Lower leg skin (tissue), 4 donors: Measurements from ENCODE around the gene ST3GAL6. TPM values are rescaled to one million over a fixed set of nuclear protein-coding genes. Genes with fewer than 3 reads are reported as not detected.

Experiments
- DNase-seq, 2 donors: peaks; one replicate each; pipeline ENCODE4 v3.0.0-alpha.2; 2019; ENCODE audit warnings: low spot score in 2 of 2
- H3K4me3 ChIP-seq: fragments of 200-600 bp; sonication (generic); 2 replicates; pipeline ENCODE4 v1.5.1; 2017; ENCODE audit warnings: mild to moderate bottlenecking, low read depth; ENCODE audit not compliant: poor library complexity, severe bottlenecking
- CTCF ChIP-seq, 3 donors: fragments of 450-650 bp; IDR thresholded peaks; one replicate each; pipeline ENCODE4 v1.5.1; 2016; ENCODE audit warnings: antibody characterized with exemption in 3 of 3, mild to moderate bottlenecking in 3 of 3, moderate library complexity in 2 of 3
- POLR2A ChIP-seq, 2 donors: fragments of 450-650 bp; IDR thresholded peaks; one replicate each; pipeline ENCODE4 v1.6.1; 2016 to 2017; ENCODE audit warnings: antibody characterized with exemption in 2 of 2, mild to moderate bottlenecking in 1 of 2, moderate library complexity in 1 of 2
- WGBS, 2 donors: methylation state at CpG; one replicate each; pipeline ENCODE4 v1.1.5; 2018; 5-methylcytosine and 5-hydroxymethylcytosine counted together
- intact Hi-C: fragments of 100-400 bp; cut with DNase I; formaldehyde crosslinking; loops from one replicate; pipeline ENCODE4 v1.15.0; 2023; ENCODE audit warnings: low total_unique reads
- total RNA-seq, 4 donors: library from RNA; depleted of rRNA; stranded (reverse); fragments of >200 nt; gene quantifications; one replicate each; pipeline ENCODE4 v1.1.0, GENCODE V29; 2016

The ST3GAL6 gene
- total RNA-seq, 4 donors from 2014 or later = 19.2 to 40.8 (median 24.3) TPM

GRCh38 chr3:98761643-98762229 is 1.4 kb upstream of the ST3GAL6 start:
- 63 to 83% methylated on average over 2 of the region's 2 CpGs for WGBS, 2 donors
- no peak for DNase-seq
- TF ChIP-seq POLR2A (IDR thresholded peaks at IDR 0.05) (no peak), CTCF (IDR thresholded peaks at IDR 0.05) (no peak)
- intact Hi-C loops = no loop called here
- no peak overlapping the region for H3K4me3 ChIP-seq

- H3K4me3 ChIP-seq = no peak overlapping the region
- intact Hi-C loops = no loop called here
- no peak for DNase-seq
- 55 to 72% methylated on average over 5 of the region's 5 CpGs for WGBS, 2 donors
- no peak for TF ChIP-seq CTCF (IDR thresholded peaks at IDR 0.05)
- no peak for TF ChIP-seq POLR2A (IDR thresholded peaks at IDR 0.05)
Measured at GRCh38 chr3:98763819-98764418, 779 bp downstream of the ST3GAL6 start.

- H3K4me3 ChIP-seq = no peak overlapping the region
Measured at GRCh38 chr3:98764472-98764884, 1.3 kb downstream of the ST3GAL6 start.

GRCh38 chr3:98765721-98766120 is 2.6 kb downstream of the ST3GAL6 start:
- TF ChIP-seq POLR2A (IDR thresholded peaks at IDR 0.05) (no peak), CTCF (IDR thresholded peaks at IDR 0.05) (no peak)
- WGBS, 2 donors = 62 to 74% methylated on average over 4 of the region's 4 CpGs
- intact Hi-C loops = no loop called here
- DNase-seq = no peak
- H3K4me3 ChIP-seq = no peak overlapping the region

More at GRCh38 chr3:98764472-98764884, 1.3 kb downstream of the ST3GAL6 start:
- no peak for DNase-seq
- WGBS, 2 donors = 37 to 40% methylated on average over 4 of the region's 4 CpGs
- no peak for TF ChIP-seq POLR2A (IDR thresholded peaks at IDR 0.05)
- TF ChIP-seq CTCF (IDR thresholded peaks at IDR 0.05) = no peak
- intact Hi-C loops = no loop called here

- intact Hi-C loops = no loop called here
- DNase-seq = no peak
- TF ChIP-seq CTCF (IDR thresholded peaks at IDR 0.05) (no peak), POLR2A (IDR thresholded peaks at IDR 0.05) (no peak)
- H3K4me3 ChIP-seq = no peak overlapping the region
Measured at GRCh38 chr3:98766924-98767323, 3.8 kb downstream of the ST3GAL6 start.

- no peak for DNase-seq
- no peak overlapping the region for H3K4me3 ChIP-seq
- TF ChIP-seq CTCF (IDR thresholded peaks at IDR 0.05) (no peak), POLR2A (IDR thresholded peaks at IDR 0.05) (no peak)
- 37 to 42% methylated on average over 2 of the region's 2 CpGs for WGBS, 2 donors
- intact Hi-C loops = no loop called here
Measured at GRCh38 chr3:98768961-98769360, 5.8 kb downstream of the ST3GAL6 start.
